Body of pancreas (tissue), 4 donors: ENCODE results near the gene THEMIS. TPM values are rescaled to one million over a fixed set of nuclear protein-coding genes. Genes with fewer than 3 reads are reported as not detected.

Experiments
- ATAC-seq: fragments of 150-250 bp; one replicate; pipeline ENCODE4 v1.9.1; 2016
- DNase-seq, 4 donors: peaks; one replicate each; pipeline ENCODE4 v3.0.0-alpha.2; 2019
- H3K27ac ChIP-seq, 4 donors: fragments of 200-600 bp; sonication (generic); 1 replicate in 3 of 4; 2 replicates in 1 of 4; pipeline versions ENCODE4 v1.5.1 to v1.6.1; 2016 to 2019; ENCODE audit warnings: mild to moderate bottlenecking in 1 of 4, mixed read lengths in 1 of 4, moderate library complexity in 1 of 4
- H3K27me3 ChIP-seq, 2 donors: fragments of 200-600 bp; sonication (generic); one replicate each; pipeline ENCODE4 v1.6.0; 2016; ENCODE audit warnings: mild to moderate bottlenecking in 1 of 2
- H3K36me3 ChIP-seq, 2 donors: fragments of 200-600 bp; sonication (generic); replicated peaks in 1 of 2; 2 replicates each; pipeline ENCODE4 v1.5.1; 2016; ENCODE audit warnings: low read depth in 2 of 2; ENCODE audit not compliant: insufficient read depth in 1 of 2
- H3K4me1 ChIP-seq: fragments of 200-600 bp; sonication (generic); one replicate; pipeline ENCODE4 v1.6.0; 2016
- H3K4me3 ChIP-seq, 2 donors: fragments of 200-600 bp; sonication (generic); 1 replicate in 1 of 2; 2 replicates in 1 of 2; pipeline ENCODE4 v1.5.1; 2016 to 2019
- H3K9me3 ChIP-seq, 3 donors: fragments of 200-600 bp; sonication (generic); 1 replicate in 2 of 3; 2 replicates in 1 of 3; pipeline ENCODE4 v1.5.1; 2016
- POLR2A ChIP-seq, 3 donors: fragments of 450-650 bp; IDR thresholded peaks; one replicate each; pipeline ENCODE4 v1.6.1; 2016; ENCODE audit warnings: antibody characterized with exemption in 3 of 3, mild to moderate bottlenecking in 2 of 3
- WGBS, 2 donors: methylation state at CpG; one replicate each; pipeline ENCODE4 v1.1.5; 2017; 5-methylcytosine and 5-hydroxymethylcytosine counted together
- intact Hi-C: fragments of 100-400 bp; cut with DNase I; formaldehyde crosslinking; loops from one replicate; pipeline ENCODE4 v1.15.1; 2023
- total RNA-seq, 2 donors: library from RNA; depleted of rRNA; stranded (reverse); fragments of >200 nt; gene quantifications; one replicate each; pipeline ENCODE4 v1.1.0, GENCODE V29; 2016
- TF ChIP-seq, protein P1 (sequence below), 7 experiments: fragments of 450-650 bp in 4 of 7; fragments of 200-600 bp in 3 of 7; sonication (generic) in 3 of 7; IDR thresholded peaks; one replicate each; pipeline ENCODE4 v1.5.1; 2016 to 2019; ENCODE audit warnings: antibody characterized with exemption in 7 of 7

The THEMIS gene
- total RNA-seq, 2 donors from 2014 or later, result 0.52 to 0.66 TPM

DNA sequence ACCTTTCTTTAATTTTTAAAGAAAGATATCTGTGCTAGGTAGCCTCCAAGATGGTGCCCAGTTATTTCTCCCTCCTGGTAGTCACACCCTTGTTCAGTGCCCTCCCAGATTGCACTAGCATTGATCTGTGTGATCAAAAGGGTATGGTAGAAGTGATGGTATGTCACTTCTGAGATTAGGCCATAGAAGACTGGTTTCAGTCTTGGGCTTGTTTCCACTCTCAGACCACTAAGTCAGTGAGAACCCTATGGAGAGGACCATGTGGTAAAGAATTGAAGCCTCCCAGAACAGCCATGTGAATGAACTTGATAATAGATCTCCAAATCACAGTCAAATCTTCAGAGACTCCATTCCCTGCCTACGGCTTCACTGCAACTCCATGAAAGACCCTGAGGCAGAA, 57.3 kb downstream of the THEMIS start:
- Histone ChIP-seq H3K27ac (no peak overlapping the region), H3K4me1 (no peaks in the 10 kb centered on the region), H3K27me3 (no peaks in the 10 kb centered on the region), H3K9me3 (no peaks in the 10 kb centered on the region), H3K4me3 (no peak overlapping the region), H3K36me3 (no peaks in the 10 kb centered on the region)
- DNase-seq, result no peak
- TF ChIP-seq, protein P1, sequence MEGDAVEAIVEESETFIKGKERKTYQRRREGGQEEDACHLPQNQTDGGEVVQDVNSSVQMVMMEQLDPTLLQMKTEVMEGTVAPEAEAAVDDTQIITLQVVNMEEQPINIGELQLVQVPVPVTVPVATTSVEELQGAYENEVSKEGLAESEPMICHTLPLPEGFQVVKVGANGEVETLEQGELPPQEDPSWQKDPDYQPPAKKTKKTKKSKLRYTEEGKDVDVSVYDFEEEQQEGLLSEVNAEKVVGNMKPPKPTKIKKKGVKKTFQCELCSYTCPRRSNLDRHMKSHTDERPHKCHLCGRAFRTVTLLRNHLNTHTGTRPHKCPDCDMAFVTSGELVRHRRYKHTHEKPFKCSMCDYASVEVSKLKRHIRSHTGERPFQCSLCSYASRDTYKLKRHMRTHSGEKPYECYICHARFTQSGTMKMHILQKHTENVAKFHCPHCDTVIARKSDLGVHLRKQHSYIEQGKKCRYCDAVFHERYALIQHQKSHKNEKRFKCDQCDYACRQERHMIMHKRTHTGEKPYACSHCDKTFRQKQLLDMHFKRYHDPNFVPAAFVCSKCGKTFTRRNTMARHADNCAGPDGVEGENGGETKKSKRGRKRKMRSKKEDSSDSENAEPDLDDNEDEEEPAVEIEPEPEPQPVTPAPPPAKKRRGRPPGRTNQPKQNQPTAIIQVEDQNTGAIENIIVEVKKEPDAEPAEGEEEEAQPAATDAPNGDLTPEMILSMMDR (IDR thresholded peaks at IDR 0.05), result no peak
- no peak for TF ChIP-seq POLR2A (IDR thresholded peaks at IDR 0.05)
- ATAC-seq, result no peak
- 88 to 89% methylated on average over 1 of the region's 1 CpG for WGBS, 2 donors
- intact Hi-C loops, result no loop called here

DNA sequence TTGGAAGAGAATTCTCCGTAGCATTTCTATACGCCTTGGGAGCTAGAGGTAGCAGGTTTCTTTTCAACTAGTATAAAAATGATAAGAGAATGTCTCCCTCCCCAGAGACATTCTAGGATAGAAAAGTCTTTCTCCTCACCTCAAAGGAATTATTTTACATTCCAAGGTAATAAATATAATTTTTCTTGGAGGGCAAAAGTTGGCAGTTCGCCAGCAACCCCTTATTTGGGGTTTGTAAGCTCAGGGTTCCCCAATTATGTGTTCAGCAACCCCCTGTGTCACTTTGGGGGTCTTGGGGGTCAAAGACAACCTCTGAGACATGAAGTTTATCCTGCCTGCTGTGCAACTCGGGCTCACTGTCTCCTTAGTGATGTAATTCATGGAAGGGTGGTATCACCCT, 58.3 kb downstream of the THEMIS start:
- DNase-seq (no peak), ATAC-seq (no peak)
- TF ChIP-seq, protein P1 (IDR thresholded peaks at IDR 0.05), result no peak
- no peak for TF ChIP-seq POLR2A (IDR thresholded peaks at IDR 0.05)
- WGBS, 2 donors, result 63 to 76% methylated on average over 4 of the region's 4 CpGs
- Histone ChIP-seq H3K36me3 (no peaks in the 10 kb centered on the region), H3K4me1 (no peaks in the 10 kb centered on the region), H3K9me3 (no peaks in the 10 kb centered on the region), H3K27me3 (no peaks in the 10 kb centered on the region), H3K4me3 (no peak overlapping the region), H3K27ac (no peak overlapping the region)
- intact Hi-C loops, result no loop called here

DNA sequence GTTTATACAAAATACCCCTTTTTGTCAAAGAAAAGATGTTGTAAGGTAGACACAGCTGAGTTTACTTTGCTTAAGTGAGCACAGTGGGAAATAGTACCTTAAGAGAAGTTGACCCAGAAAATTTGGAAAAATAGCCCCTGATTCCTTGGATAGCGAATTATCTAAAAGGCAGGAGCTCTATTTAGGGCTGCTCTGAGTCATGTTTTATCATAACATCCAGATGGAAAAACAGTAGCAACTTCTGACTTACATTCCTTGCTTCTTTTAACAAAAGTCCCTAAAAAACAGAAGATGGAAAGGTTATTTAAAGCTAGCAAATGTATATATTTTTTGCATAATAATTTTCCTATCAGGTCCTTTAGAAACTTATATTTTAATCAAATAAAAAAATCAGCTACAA, 59.0 kb downstream of the THEMIS start:
- Histone ChIP-seq H3K4me1 (no peaks in the 10 kb centered on the region), H3K27ac (no peak overlapping the region), H3K27me3 (no peaks in the 10 kb centered on the region), H3K4me3 (no peak overlapping the region), H3K9me3 (no peaks in the 10 kb centered on the region), H3K36me3 (no peaks in the 10 kb centered on the region)
- intact Hi-C loops, result no loop called here
- TF ChIP-seq POLR2A (IDR thresholded peaks at IDR 0.05), result no peak
- TF ChIP-seq, protein P1 (IDR thresholded peaks at IDR 0.05), result no peak
- DNase-seq (no peak), ATAC-seq (no peak)
- 46 to 53% methylated on average over 1 of the region's 1 CpG for WGBS, 2 donors

DNA sequence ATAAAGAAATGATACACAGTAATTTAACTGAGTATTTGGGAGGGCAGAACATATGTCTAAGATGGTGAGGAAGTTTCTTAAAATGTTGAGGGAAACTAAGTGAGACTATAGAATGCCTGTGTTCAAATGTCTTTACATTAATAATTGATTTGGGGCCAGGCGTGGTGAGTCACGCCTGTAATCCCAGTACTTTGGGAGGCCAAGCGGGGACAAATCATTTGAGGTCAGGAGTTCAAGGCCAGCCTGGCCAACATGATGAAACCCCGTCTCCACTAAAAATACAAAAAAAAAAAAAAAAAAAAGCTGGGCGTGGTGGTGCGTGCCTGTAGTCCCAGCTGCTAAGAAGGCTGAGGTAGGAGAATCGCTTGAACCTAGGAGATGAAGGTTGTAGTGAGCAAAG, 66.7 kb downstream of the THEMIS start:
- intact Hi-C loops, result no loop called here
- Histone ChIP-seq H3K9me3 (no peaks in the 10 kb centered on the region), H3K4me3 (no peak overlapping the region), H3K4me1 (no peaks in the 10 kb centered on the region), H3K27ac (no peak overlapping the region), H3K27me3 (no peaks in the 10 kb centered on the region), H3K36me3 (no peaks in the 10 kb centered on the region)
- ATAC-seq, result no peak
- DNase-seq, result no peak
- TF ChIP-seq POLR2A (IDR thresholded peaks at IDR 0.05), result no peak
- TF ChIP-seq, protein P1 (IDR thresholded peaks at IDR 0.05), result no peak
- WGBS, 2 donors, result 83 to 85% methylated on average over 7 of the region's 7 CpGs

DNA sequence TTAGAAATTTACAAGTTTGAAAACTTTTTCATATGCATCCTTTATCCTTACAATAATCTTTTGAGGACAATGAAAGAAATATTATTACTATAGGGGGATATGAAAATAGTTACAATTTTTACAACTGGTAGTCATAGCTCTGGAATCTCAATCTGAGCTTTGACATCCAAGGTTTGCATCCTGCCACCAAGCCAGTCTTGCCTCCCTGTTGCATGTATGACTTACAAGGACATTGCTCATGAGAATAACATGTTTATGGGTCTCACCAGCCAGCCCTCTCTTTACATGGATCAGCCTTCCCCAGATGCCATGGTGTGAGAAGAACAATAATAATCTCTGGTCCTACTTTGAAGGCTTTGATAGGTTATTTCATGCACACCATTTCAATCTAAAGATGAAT, 67.5 kb downstream of the THEMIS start:
- intact Hi-C loops, result no loop called here
- no peak overlapping the region for H3K27ac ChIP-seq
- no peaks in the 10 kb centered on the region for H3K9me3 ChIP-seq
- H3K4me1 ChIP-seq, result no peaks in the 10 kb centered on the region
- no peak for DNase-seq
- ATAC-seq, result no peak
- TF ChIP-seq, protein P1 (IDR thresholded peaks at IDR 0.05), result no peak
- TF ChIP-seq POLR2A (IDR thresholded peaks at IDR 0.05), result no peak
- no peak overlapping the region for H3K4me3 ChIP-seq
- no peaks in the 10 kb centered on the region for H3K36me3 ChIP-seq
- no peaks in the 10 kb centered on the region for H3K27me3 ChIP-seq
